Uterus (tissue), 2 donors: ENCODE measurements around the gene GPRASP3.
A peak's percentile ranks its signal among the peaks of the same experiment; 100 is the strongest.

Experiments used
- POLR2A ChIP-seq, 2 donors: fragments of 450-650 bp; IDR thresholded peaks; one replicate each; pipeline ENCODE4 v1.6.1; 2016; ENCODE audit warnings: antibody characterized with exemption in 2 of 2, mild to moderate bottlenecking in 1 of 2, moderate library complexity in 1 of 2
- TF ChIP-seq, protein P1 (sequence below), 4 experiments: fragments of 200-600 bp in 2 of 4; fragments of 450-650 bp in 2 of 4; sonication (generic) in 2 of 4; IDR thresholded peaks; one replicate each; pipeline ENCODE4 v1.5.1; 2016 to 2019; ENCODE audit warnings: antibody characterized with exemption in 4 of 4, mild to moderate bottlenecking in 2 of 4, moderate library complexity in 1 of 4

DNA sequence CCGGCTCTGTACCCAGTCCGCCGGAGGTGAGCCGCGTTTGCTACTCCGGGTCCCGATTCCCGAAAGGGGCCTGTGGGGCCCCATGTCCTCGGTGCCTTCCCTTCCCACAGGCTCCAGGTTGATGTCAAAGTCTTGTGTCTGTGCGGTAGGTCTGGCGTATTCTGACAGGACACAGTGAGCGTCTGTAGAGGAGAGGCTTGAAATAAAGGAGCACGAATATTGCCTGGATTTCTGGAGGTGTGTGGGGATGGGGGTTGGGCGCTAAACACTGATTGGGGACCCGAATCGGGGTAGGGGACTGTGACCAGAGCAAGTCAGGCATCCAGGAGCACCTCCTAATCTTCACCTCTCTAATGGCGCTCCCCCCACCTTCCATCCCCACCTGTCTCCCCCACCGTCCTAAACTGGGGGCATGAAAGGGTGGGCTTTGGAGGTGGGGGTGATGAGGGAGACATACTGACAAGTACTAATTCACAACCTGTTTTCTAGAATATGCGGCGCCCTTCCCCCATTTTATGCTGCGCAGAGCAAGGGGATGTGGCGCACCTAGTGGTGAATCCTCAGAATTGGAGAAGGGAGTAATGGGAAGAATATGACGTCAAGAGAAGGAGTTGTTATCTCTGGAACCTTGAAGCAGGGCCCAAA lies 7.4 kb upstream of the GPRASP3 start:
- TF ChIP-seq, protein P1, sequence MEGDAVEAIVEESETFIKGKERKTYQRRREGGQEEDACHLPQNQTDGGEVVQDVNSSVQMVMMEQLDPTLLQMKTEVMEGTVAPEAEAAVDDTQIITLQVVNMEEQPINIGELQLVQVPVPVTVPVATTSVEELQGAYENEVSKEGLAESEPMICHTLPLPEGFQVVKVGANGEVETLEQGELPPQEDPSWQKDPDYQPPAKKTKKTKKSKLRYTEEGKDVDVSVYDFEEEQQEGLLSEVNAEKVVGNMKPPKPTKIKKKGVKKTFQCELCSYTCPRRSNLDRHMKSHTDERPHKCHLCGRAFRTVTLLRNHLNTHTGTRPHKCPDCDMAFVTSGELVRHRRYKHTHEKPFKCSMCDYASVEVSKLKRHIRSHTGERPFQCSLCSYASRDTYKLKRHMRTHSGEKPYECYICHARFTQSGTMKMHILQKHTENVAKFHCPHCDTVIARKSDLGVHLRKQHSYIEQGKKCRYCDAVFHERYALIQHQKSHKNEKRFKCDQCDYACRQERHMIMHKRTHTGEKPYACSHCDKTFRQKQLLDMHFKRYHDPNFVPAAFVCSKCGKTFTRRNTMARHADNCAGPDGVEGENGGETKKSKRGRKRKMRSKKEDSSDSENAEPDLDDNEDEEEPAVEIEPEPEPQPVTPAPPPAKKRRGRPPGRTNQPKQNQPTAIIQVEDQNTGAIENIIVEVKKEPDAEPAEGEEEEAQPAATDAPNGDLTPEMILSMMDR (IDR thresholded peaks at IDR 0.05), result peak; percentile 45 to 73 (median 58)
- no peak for TF ChIP-seq POLR2A (IDR thresholded peaks at IDR 0.05)
